IMR-90 (cell line): Measurements from ENCODE around the gene PTPRF. TPM values are rescaled to one million over a fixed set of nuclear protein-coding genes. Genes with fewer than 3 reads are reported as not detected.

Experiments
- ATAC-seq: fragments of 200-7000 bp; cut with Tn5 transposase; 2 replicates; pipeline ENCODE4 v1.9.1; 2020; ENCODE audit warnings: low read depth, mild to moderate bottlenecking, moderate library complexity
- BruUV-seq: library from RNA; stranded (reverse); fragments of 400-500 nt; replicated peaks from 2 replicates; lab custom pipeline; 2021; lab: Mats Ljungman, UMichigan
- CTCF ChIA-PET: fragments of 300-600 bp; formaldehyde crosslinking; extraction: SDS; loops from one replicate; lab custom pipeline; 2021; ENCODE audit warnings: antibody characterized with exemption; lab: Yijun Ruan, JAX
- POLR2A ChIA-PET: fragments of 300-600 bp; sonication (Branson Sonifier 250); formaldehyde crosslinking; loops from one replicate; lab custom pipeline; 2022; ENCODE audit warnings: antibody characterized with exemption; ENCODE audit not compliant: unreplicated experiment; lab: Charles Lee
- DNase-seq: peaks from one replicate; pipeline ENCODE4 v3.0.0; 2013
- H2AFZ ChIP-seq: replicated peaks from 2 replicates; pipeline ENCODE3; 2013; ENCODE audit warnings: low read length, mild to moderate bottlenecking; ENCODE audit not compliant: poor library complexity
- H2AK5ac ChIP-seq: 2 replicates; pipeline ENCODE4 v1.6.1; 2013; ENCODE audit warnings: low read depth, low read length, inconsistent platforms
- H2AK9ac ChIP-seq: replicated peaks from 2 replicates; pipeline ENCODE3; 2013; ENCODE audit warnings: mild to moderate bottlenecking, low read depth, low read length, moderate library complexity; ENCODE audit not compliant: poor library complexity
- H2BK120ac ChIP-seq: 2 replicates; pipeline ENCODE4 v1.6.1; 2013; ENCODE audit warnings: low read depth, low read length, inconsistent platforms
- H2BK15ac ChIP-seq: 3 replicates; pipeline ENCODE4 v1.6.1; 2013; ENCODE audit warnings: low read depth, low read length, inconsistent platforms
- H2BK20ac ChIP-seq: 2 replicates; pipeline ENCODE4 v1.6.1; 2013; ENCODE audit warnings: low read depth, mild to moderate bottlenecking, inconsistent platforms, low read length, moderate library complexity
- H2BK5ac ChIP-seq: 2 replicates; pipeline ENCODE4 v1.6.1; 2013; ENCODE audit warnings: mild to moderate bottlenecking, low read depth, low read length, inconsistent platforms; ENCODE audit not compliant: poor library complexity, severe bottlenecking
- H3K14ac ChIP-seq: replicated peaks from 2 replicates; pipeline ENCODE4 v1.6.1; 2013; ENCODE audit warnings: low read depth, low read length, inconsistent platforms
- H3K18ac ChIP-seq: 2 replicates; pipeline ENCODE4 v1.6.1; 2013; ENCODE audit warnings: low read depth, low read length, control low read depth
- H3K23ac ChIP-seq: 2 replicates; pipeline ENCODE4 v1.6.1; 2013; ENCODE audit warnings: low read depth, low read length, inconsistent platforms
- H3K27ac ChIP-seq: 2 replicates; pipeline ENCODE4 v1.5.1; 2013; ENCODE audit warnings: mild to moderate bottlenecking, control low read depth, low read length; ENCODE audit not compliant: insufficient read depth
- H3K27me3 ChIP-seq: 2 replicates; pipeline ENCODE4 v1.6.1; 2013; ENCODE audit warnings: low read length; ENCODE audit not compliant: control insufficient read depth, insufficient read depth
- H3K36me3 ChIP-seq: 2 replicates; pipeline ENCODE4 v1.6.1; 2013; ENCODE audit warnings: low read length, mixed read lengths; ENCODE audit not compliant: control insufficient read depth, insufficient read depth
- H3K4ac ChIP-seq: 2 replicates; pipeline ENCODE4 v1.6.1; 2013; ENCODE audit warnings: low read depth, low read length, inconsistent platforms
- H3K4me1 ChIP-seq: 2 replicates; pipeline ENCODE4 v1.6.1; 2013; ENCODE audit warnings: low read length, mixed read lengths; ENCODE audit not compliant: control insufficient read depth, insufficient read depth
- H3K4me2 ChIP-seq: 2 replicates; pipeline ENCODE4 v1.6.1; 2013; ENCODE audit warnings: low read depth, mild to moderate bottlenecking, control low read depth, low read length, moderate library complexity
- H3K4me3 ChIP-seq: 2 replicates; pipeline ENCODE4 v1.5.1; 2013; ENCODE audit warnings: low read depth, mild to moderate bottlenecking, control low read depth, low read length, moderate library complexity; ENCODE audit not compliant: insufficient read depth
- H3K56ac ChIP-seq: 2 replicates; pipeline ENCODE4 v1.6.1; 2013; ENCODE audit warnings: low read length, inconsistent platforms; ENCODE audit not compliant: insufficient read depth; ENCODE audit errors: extremely low read depth
- H3K79me1 ChIP-seq, 2 experiments: 2 replicates each; pipeline ENCODE4 v1.6.1; 2013; ENCODE audit warnings: low read length in 2 of 2, inconsistent platforms in 1 of 2, low read depth in 1 of 2
- H3K9ac ChIP-seq: 2 replicates; pipeline ENCODE4 v1.6.1; 2013; ENCODE audit warnings: low read depth, low read length, control low read depth
- H3K9me1 ChIP-seq: 2 replicates; pipeline ENCODE4 v1.6.1; 2013; ENCODE audit warnings: low read length, inconsistent platforms; ENCODE audit not compliant: insufficient read depth
- H3K9me3 ChIP-seq: 2 replicates; pipeline ENCODE4 v1.6.1; 2013; ENCODE audit warnings: low read length; ENCODE audit not compliant: control insufficient read depth, insufficient read depth
- H4K20me1 ChIP-seq: 2 replicates; pipeline ENCODE4 v1.6.1; 2013; ENCODE audit warnings: low read length, inconsistent platforms; ENCODE audit not compliant: insufficient read depth
- H4K5ac ChIP-seq: 2 replicates; pipeline ENCODE4 v1.6.1; 2013; ENCODE audit warnings: mild to moderate bottlenecking, low read depth, low read length, control low read depth
- H4K8ac ChIP-seq, 2 experiments: 2 replicates each; pipeline ENCODE4 v1.6.1; 2013; ENCODE audit warnings: low read depth in 2 of 2, low read length in 2 of 2, control low read depth in 1 of 2, inconsistent platforms in 1 of 2
- H4K91ac ChIP-seq: 2 replicates; pipeline ENCODE4 v1.6.1; 2013; ENCODE audit warnings: low read depth, low read length, inconsistent platforms; ENCODE audit not compliant: insufficient read depth
- RAD21 ChIP-seq: IDR thresholded peaks from 2 replicates; pipeline ENCODE4 v1.6.1; 2012; ENCODE audit warnings: low read length, improper control_type of control experiment
- RFX5 ChIP-seq: IDR thresholded peaks from 2 replicates; pipeline ENCODE4 v1.8.0; 2012; ENCODE audit warnings: low read depth, mild to moderate bottlenecking, low read length, moderate library complexity
- WGBS, 2 experiments: methylation state at CpG; one replicate each; pipeline versions ENCODE4 v1.1.5 to v1.1.7; 2013; ENCODE audit warnings: missing lambda C conversion rate in 2 of 2; ENCODE audit not compliant: insufficient read length in 1 of 2; ENCODE audit errors: extremely low coverage in 2 of 2; 5-methylcytosine and 5-hydroxymethylcytosine counted together
- dilution Hi-C: fragments of 300-500 bp; cut with HindIII; formaldehyde crosslinking; loops from one replicate; pipeline ENCODE4 v1.14.3; 2018; ENCODE audit warnings: low sequenced_read_pairs; ENCODE audit not compliant: unreplicated experiment
- in situ Hi-C: fragments of 300-500 bp; cut with MboI; formaldehyde crosslinking; loops from 3 replicates; pipeline ENCODE4 v1.14.3; 2019; ENCODE audit warnings: low sequenced_read_pairs, inconsistent platforms, mixed read lengths
- intact Hi-C: fragments of 100-400 bp; cut with micrococcal nuclease; formaldehyde crosslinking; loops from 2 replicates; pipeline ENCODE4 v1.10.0; 2022
- polyA plus RNA-seq, 3 experiments: library from polyadenylated mRNA; depleted of rRNA; stranded (reverse); fragments of >200 nt; gene quantifications; 2 replicates each; pipeline ENCODE4 v1.2.3, GENCODE V29; 2012; ENCODE audit warnings: low replicate concordance in 1 of 3
- total RNA-seq: library from RNA; depleted of rRNA; stranded (reverse); fragments of >200 nt; gene quantifications from 2 replicates; pipeline ENCODE4 v1.2.3, GENCODE V29; 2012

Gene PTPRF
- total and polyA plus RNA-seq, 2 of the 4 experiments (the other 2 are of a cell fraction): 25.8 to 92.3 TPM

- no peak overlapping the region for H2BK120ac ChIP-seq
- no peak for ATAC-seq
- H3K4ac ChIP-seq: no peak overlapping the region
- H3K14ac ChIP-seq: no peak overlapping the region
- H3K27me3 ChIP-seq: no peaks in the 10 kb centered on the region; the same call in 1 of the 2 replicates
- H3K18ac ChIP-seq: no peak overlapping the region
- no peak overlapping the region for H3K4me3 ChIP-seq
- no peak overlapping the region for H2BK5ac ChIP-seq
- no peak overlapping the region for H4K5ac ChIP-seq
- H4K91ac ChIP-seq: no peak overlapping the region
- no CpG with 5 or more reads among the region's 2 CpGs for WGBS, 2 experiments
- ChIA-PET POLR2A (interaction anchor here (0.6 kb wide), 1 partner anchor 421 kb away, joined by 3 read pairs; no protein-coding TSS in a partner anchor), CTCF (no interaction called here)
- DNase-seq: no peak
- no peak overlapping the region for H3K9ac ChIP-seq
- no peaks in the 10 kb centered on the region for H3K36me3 ChIP-seq
- BruUV-seq: no TSS peak
- H3K56ac ChIP-seq: no peak overlapping the region
- no peak overlapping the region for H4K8ac ChIP-seq
- H3K4me2 ChIP-seq: no peak overlapping the region
- H3K9me1 ChIP-seq: no peaks in the 10 kb centered on the region
- no peak overlapping the region for H3K23ac ChIP-seq
- H2AFZ ChIP-seq: no peak overlapping the region
- H3K27ac ChIP-seq: no peak overlapping the region
- H3K79me1 ChIP-seq: no peaks in the 10 kb centered on the region
- intact Hi-C loops: no loop called here
- dilution Hi-C loops: no loop called here
- H3K9me3 ChIP-seq: no peaks in the 10 kb centered on the region
- no peaks in the 10 kb centered on the region for H4K20me1 ChIP-seq
- no peak overlapping the region for H2BK15ac ChIP-seq
- H2AK9ac ChIP-seq: no peak overlapping the region
- no peak overlapping the region for H2AK5ac ChIP-seq
- no peak for TF ChIP-seq RAD21
- no peak for TF ChIP-seq RFX5
- H3K4me1 ChIP-seq: no peaks in the 10 kb centered on the region
- in situ Hi-C loops: no loop called here
- H2BK20ac ChIP-seq: no peak overlapping the region
Measured at GRCh38 chr1:43512133-43512532, 18.6 kb upstream of the PTPRF start.
